ENCODE results near the gene SELENBP1.

The SELENBP1 gene

GRCh38 chr1:151372058-151372934 is at the start of gene SELENBP1:
SELENBP1 (minus strand) TSS chr1:151372705; CDS start chr1:151372641, 64 bp downstream.
- H3K4me1 ChIP-seq (ENCODE audit: control insufficient read depth in 1 of 2, insufficient read depth in 1 of 2, low read depth in 1 of 2, low read length in 1 of 2): no peaks in the 10 kb centered on the region
- H3K27me3 ChIP-seq: no peaks in the 10 kb centered on the region
- no peaks in the 10 kb centered on the region for H3K36me3 ChIP-seq
- H3K4me3 ChIP-seq (ENCODE audit: low read depth in 1 of 2, low read length in 1 of 2): no peak within 1 kb of the TSS
- no peak for TF ChIP-seq CTCF (IDR thresholded peaks at IDR 0.05)
- H3K9me3 ChIP-seq: no peaks in the 10 kb centered on the region
- H3K27ac ChIP-seq: no peak within 1 kb of the TSS

GRCh38 chr1:151419819-151420218 is 47.3 kb upstream of the SELENBP1 start:
- TF ChIP-seq CTCF (IDR thresholded peaks at IDR 0.05): no peak
- no peaks in the 10 kb centered on the region for H3K27me3 ChIP-seq
- H3K9me3 ChIP-seq: no peaks in the 10 kb centered on the region
- H3K4me1 ChIP-seq (ENCODE audit: control insufficient read depth in 1 of 2, insufficient read depth in 1 of 2, low read depth in 1 of 2, low read length in 1 of 2): no peaks in the 10 kb centered on the region
- H3K27ac ChIP-seq: no peak overlapping the region
- no peak overlapping the region for H3K4me3 ChIP-seq (ENCODE audit: low read depth in 1 of 2, low read length in 1 of 2)
- peaks cover 90% of the 10 kb centered on the region for H3K36me3 ChIP-seq

GRCh38 chr1:151418081-151418480 is 45.6 kb upstream of the SELENBP1 start:
- no peaks in the 10 kb centered on the region for H3K9me3 ChIP-seq
- H3K27me3 ChIP-seq: no peaks in the 10 kb centered on the region
- no peaks in the 10 kb centered on the region for H3K4me1 ChIP-seq (ENCODE audit: control insufficient read depth in 1 of 2, insufficient read depth in 1 of 2, low read depth in 1 of 2, low read length in 1 of 2)
- TF ChIP-seq CTCF (IDR thresholded peaks at IDR 0.05): no peak
- H3K4me3 ChIP-seq (ENCODE audit: low read depth in 1 of 2, low read length in 1 of 2): no peak overlapping the region
- peaks cover 89% of the 10 kb centered on the region for H3K36me3 ChIP-seq
- no peak overlapping the region for H3K27ac ChIP-seq

- TF ChIP-seq CTCF (IDR thresholded peaks at IDR 0.05): no peak
- Histone ChIP-seq H3K9me3 (no peaks in the 10 kb centered on the region), H3K4me1 (ENCODE audit: control insufficient read depth in 1 of 2, insufficient read depth in 1 of 2, low read depth in 1 of 2, low read length in 1 of 2) (no peaks in the 10 kb centered on the region), H3K27ac (no peak overlapping the region), H3K36me3 (peaks cover 83% of the 10 kb centered on the region), H3K4me3 (ENCODE audit: low read depth in 1 of 2, low read length in 1 of 2) (no peak overlapping the region), H3K27me3 (no peaks in the 10 kb centered on the region)
These were observed 43.7 kb upstream of the SELENBP1 start for GRCh38 chr1:151416231-151416630.

- Histone ChIP-seq H3K27me3 (no peaks in the 10 kb centered on the region), H3K36me3 (peaks cover 90% of the 10 kb centered on the region), H3K4me3 (ENCODE audit: low read depth in 1 of 2, low read length in 1 of 2) (no peak overlapping the region), H3K9me3 (no peaks in the 10 kb centered on the region), H3K27ac (no peak overlapping the region), H3K4me1 (ENCODE audit: control insufficient read depth in 1 of 2, insufficient read depth in 1 of 2, low read depth in 1 of 2, low read length in 1 of 2) (no peaks in the 10 kb centered on the region)
- TF ChIP-seq CTCF (IDR thresholded peaks at IDR 0.05): no peak
These were observed 39.4 kb upstream of the SELENBP1 start for GRCh38 chr1:151411884-151412283.
